Thyroid gland (tissue), 4 donors: ENCODE results near the gene PROKR1.

ENCODE experiments used
- CTCF ChIP-seq, 6 experiments: fragments of 200-600 bp in 3 of 6; fragments of 450-650 bp in 3 of 6; sonication (generic) in 3 of 6; IDR thresholded peaks; one replicate each; pipeline ENCODE4 v1.5.1; 2016 to 2019; ENCODE audit warnings: antibody characterized with exemption in 6 of 6, mild to moderate bottlenecking in 2 of 6, inconsistent platforms in 1 of 6, moderate library complexity in 1 of 6
- POLR2A ChIP-seq, 2 donors: fragments of 450-650 bp; IDR thresholded peaks; one replicate each; pipeline ENCODE4 v1.6.1; 2017; ENCODE audit warnings: antibody characterized with exemption in 2 of 2, mild to moderate bottlenecking in 2 of 2, moderate library complexity in 1 of 2

DNA sequence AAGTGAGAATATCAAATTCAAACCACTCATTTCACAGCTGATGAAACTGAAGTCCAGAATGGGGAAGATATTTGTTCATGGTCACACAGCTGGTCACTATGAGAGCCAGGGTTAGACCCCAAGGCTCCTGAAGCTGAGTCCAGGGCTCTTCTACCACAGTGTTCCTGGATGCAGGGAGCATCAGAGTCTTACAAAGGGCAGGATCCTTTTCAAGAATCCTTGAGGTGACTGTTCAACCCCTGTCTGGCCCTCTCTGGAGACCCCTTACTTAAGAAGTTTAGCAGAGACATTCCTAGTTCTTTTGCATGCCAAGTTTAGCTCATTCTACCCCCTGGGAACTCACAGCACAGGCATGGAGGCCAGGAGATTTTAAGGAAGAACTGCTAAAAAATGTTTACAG lies 15.7 kb downstream of the PROKR1 start:
- TF ChIP-seq CTCF (IDR thresholded peaks at IDR 0.05) (no peak), POLR2A (IDR thresholded peaks at IDR 0.05) (no peak)
